NB4 (cell line): Measurements from ENCODE around the gene GM2A.

ENCODE experiments used
- DNase-seq: peaks from one replicate; pipeline ENCODE4 v3.0.0; 2010; ENCODE audit warnings: low read depth
- H3K4me3 ChIP-seq: one replicate; pipeline ENCODE4 v1.5.1; 2011; ENCODE audit warnings: mild to moderate bottlenecking, low read depth, low read length, moderate library complexity
- MYC ChIP-seq: IDR thresholded peaks from 2 replicates; pipeline ENCODE4 v1.6.1; 2011; ENCODE audit warnings: low read depth, low read length
- POLR2A ChIP-seq: IDR thresholded peaks from 2 replicates; pipeline ENCODE4 v1.6.1; 2011; ENCODE audit warnings: mild to moderate bottlenecking; ENCODE audit not compliant: insufficient read length; ENCODE audit errors: extremely low read depth
- TF ChIP-seq, protein P1 (sequence below): IDR thresholded peaks from one replicate; pipeline ENCODE4 v1.5.1; 2012; ENCODE audit warnings: low read depth, low read length
- TF ChIP-seq, protein P2 (sequence below): IDR thresholded peaks from 2 replicates; pipeline ENCODE4 v1.6.1; 2011; ENCODE audit warnings: low read depth, low read length

Gene GM2A

DNA sequence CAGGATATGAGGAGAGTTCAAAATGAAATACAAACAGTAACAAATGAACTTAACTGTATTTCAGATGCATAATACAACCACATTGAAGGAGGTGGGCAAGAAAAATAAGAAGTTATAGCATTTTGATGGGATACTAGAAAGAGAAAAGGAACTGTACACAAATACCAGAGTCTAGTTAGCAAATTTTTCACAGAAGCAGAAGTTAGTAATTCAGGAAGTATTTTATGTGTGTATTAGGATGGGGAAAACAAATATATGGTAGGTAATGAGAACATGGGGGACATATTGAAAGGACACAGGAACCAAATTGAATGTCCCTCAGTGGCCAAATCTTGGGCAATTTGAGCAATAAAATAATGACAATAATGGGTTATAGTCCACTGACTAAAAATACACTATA, 18.4 kb downstream of the GM2A start:
- no peak for DNase-seq
- TF ChIP-seq MYC (no peak), POLR2A (no peak)
- TF ChIP-seq, protein P1, sequence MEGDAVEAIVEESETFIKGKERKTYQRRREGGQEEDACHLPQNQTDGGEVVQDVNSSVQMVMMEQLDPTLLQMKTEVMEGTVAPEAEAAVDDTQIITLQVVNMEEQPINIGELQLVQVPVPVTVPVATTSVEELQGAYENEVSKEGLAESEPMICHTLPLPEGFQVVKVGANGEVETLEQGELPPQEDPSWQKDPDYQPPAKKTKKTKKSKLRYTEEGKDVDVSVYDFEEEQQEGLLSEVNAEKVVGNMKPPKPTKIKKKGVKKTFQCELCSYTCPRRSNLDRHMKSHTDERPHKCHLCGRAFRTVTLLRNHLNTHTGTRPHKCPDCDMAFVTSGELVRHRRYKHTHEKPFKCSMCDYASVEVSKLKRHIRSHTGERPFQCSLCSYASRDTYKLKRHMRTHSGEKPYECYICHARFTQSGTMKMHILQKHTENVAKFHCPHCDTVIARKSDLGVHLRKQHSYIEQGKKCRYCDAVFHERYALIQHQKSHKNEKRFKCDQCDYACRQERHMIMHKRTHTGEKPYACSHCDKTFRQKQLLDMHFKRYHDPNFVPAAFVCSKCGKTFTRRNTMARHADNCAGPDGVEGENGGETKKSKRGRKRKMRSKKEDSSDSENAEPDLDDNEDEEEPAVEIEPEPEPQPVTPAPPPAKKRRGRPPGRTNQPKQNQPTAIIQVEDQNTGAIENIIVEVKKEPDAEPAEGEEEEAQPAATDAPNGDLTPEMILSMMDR: no peak
- TF ChIP-seq, protein P2, sequence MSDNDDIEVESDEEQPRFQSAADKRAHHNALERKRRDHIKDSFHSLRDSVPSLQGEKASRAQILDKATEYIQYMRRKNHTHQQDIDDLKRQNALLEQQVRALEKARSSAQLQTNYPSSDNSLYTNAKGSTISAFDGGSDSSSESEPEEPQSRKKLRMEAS: no peak
- no peak overlapping the region for H3K4me3 ChIP-seq

DNA sequence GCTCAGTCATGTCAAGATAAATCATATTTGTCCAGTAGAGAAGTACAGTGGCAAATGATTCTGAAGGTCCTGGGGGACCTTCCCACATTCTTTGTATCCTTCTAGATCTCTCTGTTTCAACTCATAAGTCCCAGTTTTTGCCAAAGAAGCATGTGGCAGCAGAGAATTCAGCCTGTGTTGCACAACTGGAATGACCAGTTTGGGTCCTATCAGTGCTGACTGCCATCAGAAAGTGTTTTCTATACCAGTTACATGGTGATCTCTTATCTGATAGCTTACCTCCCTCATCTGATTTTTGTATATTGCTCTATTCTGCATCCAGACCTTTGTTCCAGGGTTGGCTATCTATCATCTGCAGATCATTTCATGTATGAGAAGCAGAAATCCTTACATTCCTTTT, 21.7 kb downstream of the GM2A start:
- no peak overlapping the region for H3K4me3 ChIP-seq
- DNase-seq: no peak
- TF ChIP-seq POLR2A (no peak), MYC (no peak)

DNA sequence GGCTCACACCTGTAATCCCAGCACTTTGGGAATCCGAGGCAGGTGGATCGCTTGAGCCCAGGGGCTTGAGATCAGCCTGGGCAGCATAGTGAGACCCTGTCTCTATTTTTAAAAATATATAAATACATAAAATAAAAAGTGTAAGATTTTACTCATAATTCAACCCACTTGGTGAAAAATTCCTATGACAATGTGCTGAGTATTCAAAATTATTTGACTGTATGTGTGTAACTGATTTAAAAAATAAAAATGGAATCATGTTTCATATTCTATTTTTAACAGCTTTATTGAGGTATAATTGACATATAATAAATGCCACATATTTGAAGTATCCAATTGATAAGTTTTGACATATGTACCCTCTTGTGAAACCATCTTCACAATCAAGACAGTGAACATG, 22.8 kb downstream of the GM2A start:
- TF ChIP-seq POLR2A (no peak), MYC (no peak)
- TF ChIP-seq, protein P1: no peak
- H3K4me3 ChIP-seq: no peak overlapping the region
- DNase-seq: no peak

DNA sequence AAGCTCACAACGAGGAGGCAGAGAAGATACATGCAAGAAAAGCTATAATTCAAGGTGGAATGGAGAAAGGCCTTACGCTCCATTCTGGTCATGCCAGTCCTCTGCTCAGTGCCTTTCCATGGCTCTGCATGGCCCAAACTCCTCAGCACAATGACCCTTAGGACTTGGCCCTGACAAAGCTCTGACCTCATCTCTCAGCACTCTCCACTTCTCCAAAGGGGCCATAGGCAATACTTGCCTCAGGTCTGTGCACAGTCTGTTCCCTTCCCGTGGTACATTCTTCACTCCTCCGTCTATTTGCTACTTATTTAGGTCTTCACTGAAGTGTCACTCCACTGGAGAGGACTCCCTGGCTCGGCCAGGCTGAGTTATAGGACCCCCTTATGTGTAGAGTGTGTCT, 25.9 kb downstream of the GM2A start:
- no peak overlapping the region for H3K4me3 ChIP-seq
- TF ChIP-seq, protein P1: no peak
- TF ChIP-seq MYC: no peak
- TF ChIP-seq, protein P2: no peak
- no peak for TF ChIP-seq POLR2A
- no peak for DNase-seq

DNA sequence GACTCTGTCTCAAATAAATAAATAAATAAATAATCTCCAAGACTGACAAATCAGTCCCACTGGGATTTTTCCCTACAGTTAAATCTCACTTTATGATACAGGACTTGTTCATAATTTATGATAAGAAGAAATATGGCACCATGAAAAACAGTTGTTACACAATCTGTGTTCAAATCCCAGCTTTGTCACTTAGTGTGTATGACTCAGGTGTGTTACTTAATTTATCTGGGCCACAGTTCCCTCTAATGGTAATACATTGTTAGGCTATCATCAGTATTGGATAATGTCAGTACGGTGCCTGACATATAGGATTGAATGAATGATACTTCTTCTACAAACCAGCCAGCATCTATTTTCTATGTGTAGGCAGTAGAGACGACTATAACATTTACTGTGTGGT, 27.5 kb downstream of the GM2A start:
- no peak overlapping the region for H3K4me3 ChIP-seq
- TF ChIP-seq, protein P1: no peak
- TF ChIP-seq POLR2A (no peak), MYC (no peak)
- TF ChIP-seq, protein P2: no peak

DNA sequence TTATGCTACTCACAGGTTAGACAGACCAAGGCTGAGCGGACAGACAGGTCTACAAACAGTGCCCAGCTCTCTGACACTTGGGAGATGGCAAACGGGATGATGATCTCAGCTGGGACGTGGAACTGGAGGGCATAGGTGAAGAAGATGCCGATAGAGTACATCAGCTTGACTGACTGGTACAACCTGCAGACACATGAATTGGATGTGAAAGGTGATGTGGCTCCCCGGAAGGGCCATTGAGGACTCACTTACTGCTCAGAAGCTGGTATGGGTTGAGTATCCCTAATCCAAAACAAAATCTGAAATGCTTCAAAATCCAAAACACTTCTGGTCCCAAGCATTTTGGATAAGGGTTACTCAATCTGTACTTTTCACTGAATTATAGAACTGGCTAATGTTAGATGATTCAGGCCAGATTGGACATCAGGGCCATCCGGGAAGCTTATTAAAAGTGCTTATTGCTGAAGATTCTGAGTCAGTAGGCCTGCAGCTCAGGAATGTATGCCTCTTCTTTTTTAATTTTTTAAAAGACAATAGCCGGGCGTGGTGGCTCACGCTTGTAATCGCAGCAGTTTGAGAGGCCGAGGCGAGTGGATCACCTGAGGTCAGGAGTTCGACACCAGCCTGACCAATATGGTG, 28.1 kb downstream of the GM2A start:
- TF ChIP-seq, protein P1: no peak
- no peak for TF ChIP-seq POLR2A
- no peak for TF ChIP-seq MYC
- TF ChIP-seq, protein P2: no peak
- no peak for DNase-seq
- no peak overlapping the region for H3K4me3 ChIP-seq

More for the DNA sequence above, 27.5 kb downstream of the GM2A start:
- no peak for DNase-seq
